ENCODE measurements around the gene AMZ1. TPM values are rescaled to one million over a fixed set of nuclear protein-coding genes. Genes with fewer than 3 reads are reported as not detected.

AMZ1 gene
- total and polyA plus RNA-seq, 2 experiments from 2014 or later = 3.4 to 5.9 TPM

DNA sequence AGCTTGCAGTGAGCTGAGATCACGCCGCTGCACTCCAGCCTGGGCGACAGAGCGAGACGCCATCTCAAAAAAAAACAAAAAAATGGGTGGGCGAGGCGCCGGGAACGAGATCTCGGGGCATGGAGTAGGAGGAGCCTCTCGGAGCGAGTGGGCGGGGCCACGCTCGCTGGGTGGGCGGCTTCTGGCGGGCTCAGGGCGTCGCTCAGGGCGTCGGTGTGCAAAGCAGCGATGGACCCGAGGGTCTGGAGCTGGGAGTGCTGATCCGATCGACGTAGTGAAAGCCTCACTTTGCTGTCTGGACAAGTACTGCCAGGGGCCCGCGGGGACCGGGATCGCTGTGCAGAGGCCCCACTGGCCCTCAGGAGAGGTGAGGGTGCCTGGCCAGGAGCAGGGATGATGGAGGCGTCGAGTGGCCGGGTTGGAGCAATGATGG, 22.6 kb upstream of the AMZ1 start:
- no peaks in the 10 kb centered on the region for H3K79me2 ChIP-seq (ENCODE audit: insufficient read depth)
- no peaks in the 10 kb centered on the region for H4K20me1 ChIP-seq (ENCODE audit: insufficient read depth)
- H3K4me3 ChIP-seq = no peak overlapping the region
- WGBS, 2 experiments (ENCODE audit: low coverage in 1 of 2, low lambda C conversion rate in 2 of 2, missing lambda C conversion rate in 2 of 2) = 44 to 47% methylated on average over 26 to 33 of the region's 33 CpGs
- no peaks in the 10 kb centered on the region for H3K27me3 ChIP-seq (replicated peaks; ENCODE audit: insufficient read depth)
- no peaks in the 10 kb centered on the region for H3K36me3 ChIP-seq (ENCODE audit: low read depth)
- no peaks in the 10 kb centered on the region for H3K9me3 ChIP-seq (ENCODE audit: low read depth)
- no peak for TF ChIP-seq EZH2phosphoT487 (IDR thresholded peaks at IDR 0.05; ENCODE audit: insufficient read depth, low read depth)
- no peak for TF ChIP-seq EZH2 (IDR thresholded peaks at IDR 0.05; ENCODE audit: insufficient read depth, poor library complexity, severe bottlenecking)
- no peak overlapping the region for H3K9ac ChIP-seq
- no peaks in the 10 kb centered on the region for H3K9me2 ChIP-seq (ENCODE audit: insufficient read depth)
- H3K4me2 ChIP-seq (ENCODE audit: unreplicated experiment) = no peak overlapping the region
- in situ Hi-C loops (cut with MboI) = no loop called here
- no peak overlapping the region for H2AFZ ChIP-seq
- H3F3A ChIP-seq (ENCODE audit: insufficient read depth) = no peaks in the 10 kb centered on the region
- DNase-seq = no peak
- no peak overlapping the region for H3K27ac ChIP-seq
- H3K4me1 ChIP-seq (ENCODE audit: insufficient read depth) = no peaks in the 10 kb centered on the region

DNA sequence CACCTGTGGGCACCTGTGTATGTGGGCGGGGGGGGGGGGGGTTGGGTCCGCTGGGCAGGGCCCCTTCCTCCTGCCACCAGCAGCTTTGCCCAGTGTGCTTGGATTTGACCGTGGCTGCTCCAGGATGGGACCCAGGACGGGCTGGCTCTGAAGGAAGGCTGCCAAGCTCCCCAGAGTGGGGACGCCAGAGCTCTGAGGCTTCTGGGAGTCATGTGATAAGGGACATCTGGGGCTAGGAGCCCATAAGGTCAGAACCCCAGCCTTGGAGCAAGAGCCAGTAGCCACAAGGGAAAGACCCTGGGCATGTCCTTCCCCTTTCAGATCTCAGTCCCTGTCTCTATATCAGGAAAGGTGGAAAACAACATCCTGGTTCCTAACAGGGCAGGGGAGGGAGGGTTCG, 21.8 kb upstream of the AMZ1 start:
- no peak overlapping the region for H3K27ac ChIP-seq
- H3K9me2 ChIP-seq (ENCODE audit: insufficient read depth) = no peaks in the 10 kb centered on the region
- no peaks in the 10 kb centered on the region for H4K20me1 ChIP-seq (ENCODE audit: insufficient read depth)
- H3K36me3 ChIP-seq (ENCODE audit: low read depth) = no peaks in the 10 kb centered on the region
- no peak for DNase-seq
- H3K9me3 ChIP-seq (ENCODE audit: low read depth) = no peaks in the 10 kb centered on the region
- in situ Hi-C loops (cut with MboI) = no loop called here
- H3F3A ChIP-seq (ENCODE audit: insufficient read depth) = no peaks in the 10 kb centered on the region
- H3K9ac ChIP-seq = no peak overlapping the region
- no peak overlapping the region for H3K4me2 ChIP-seq (ENCODE audit: unreplicated experiment)
- no peak overlapping the region for H3K4me3 ChIP-seq
- H2AFZ ChIP-seq = no peak overlapping the region
- TF ChIP-seq EZH2phosphoT487 (IDR thresholded peaks at IDR 0.05; ENCODE audit: insufficient read depth, low read depth) (no peak), EZH2 (IDR thresholded peaks at IDR 0.05; ENCODE audit: insufficient read depth, poor library complexity, severe bottlenecking) (no peak)
- WGBS, 2 experiments (ENCODE audit: low coverage in 1 of 2, low lambda C conversion rate in 2 of 2, missing lambda C conversion rate in 2 of 2) = 45 to 50% methylated on average over 2 to 5 of the region's 6 CpGs
- H3K4me1 ChIP-seq (ENCODE audit: insufficient read depth) = no peaks in the 10 kb centered on the region
- no peaks in the 10 kb centered on the region for H3K79me2 ChIP-seq (ENCODE audit: insufficient read depth)
- no peaks in the 10 kb centered on the region for H3K27me3 ChIP-seq (replicated peaks; ENCODE audit: insufficient read depth)

DNA sequence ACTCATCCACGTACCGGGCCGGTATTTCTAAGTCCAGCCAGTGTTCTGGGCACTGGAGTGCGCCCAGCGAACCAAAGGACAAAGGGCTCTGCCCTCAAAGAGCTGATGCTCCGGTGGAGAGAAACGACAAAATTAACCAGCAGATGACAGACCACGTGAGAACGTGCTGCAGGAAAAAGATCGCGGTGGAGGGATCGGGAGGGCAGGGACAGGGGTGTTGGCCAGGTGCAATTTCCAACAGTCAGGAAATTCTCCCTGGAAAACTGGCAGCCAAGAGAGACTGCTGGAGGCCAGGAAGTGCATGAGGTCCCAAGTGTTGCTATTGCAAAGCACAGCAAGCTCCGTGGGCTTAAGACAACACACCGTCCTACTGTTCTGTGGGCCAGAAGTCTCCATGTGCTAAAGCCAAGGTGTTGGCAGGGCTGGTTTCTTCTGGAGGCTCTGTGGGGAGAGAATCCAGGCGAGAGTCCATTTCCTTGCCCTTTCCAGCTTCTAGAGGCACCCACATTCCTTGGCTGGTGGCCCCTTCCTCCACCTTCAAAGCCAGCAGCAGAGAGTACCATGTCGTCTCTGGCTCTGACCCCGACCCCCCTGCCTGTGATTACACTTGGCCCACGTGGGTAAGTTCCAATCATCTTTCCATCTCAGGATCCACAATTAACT, 21.3 kb upstream of the AMZ1 start:
- Histone ChIP-seq H4K20me1 (ENCODE audit: insufficient read depth) (no peaks in the 10 kb centered on the region), H3K9me3 (ENCODE audit: low read depth) (no peaks in the 10 kb centered on the region), H3K9me2 (ENCODE audit: insufficient read depth) (no peaks in the 10 kb centered on the region), H3K9ac (no peak overlapping the region), H3K36me3 (ENCODE audit: low read depth) (no peaks in the 10 kb centered on the region), H3K4me1 (ENCODE audit: insufficient read depth) (no peaks in the 10 kb centered on the region), H3K27ac (no peak overlapping the region), H3K4me3 (no peak overlapping the region), H3F3A (ENCODE audit: insufficient read depth) (no peaks in the 10 kb centered on the region), H3K27me3 (replicated peaks; ENCODE audit: insufficient read depth) (no peaks in the 10 kb centered on the region), H3K79me2 (ENCODE audit: insufficient read depth) (no peaks in the 10 kb centered on the region), H3K4me2 (ENCODE audit: unreplicated experiment) (no peak overlapping the region), H2AFZ (no peak overlapping the region)
- TF ChIP-seq EZH2 (IDR thresholded peaks at IDR 0.05; ENCODE audit: insufficient read depth, poor library complexity, severe bottlenecking) (no peak), EZH2phosphoT487 (IDR thresholded peaks at IDR 0.05; ENCODE audit: insufficient read depth, low read depth) (no peak)
- no peak for DNase-seq
- 47 to 55% methylated on average over 13 to 18 of the region's 18 CpGs for WGBS, 2 experiments (ENCODE audit: low coverage in 1 of 2, low lambda C conversion rate in 2 of 2, missing lambda C conversion rate in 2 of 2)
- in situ Hi-C loops (cut with MboI) = no loop called here

DNA sequence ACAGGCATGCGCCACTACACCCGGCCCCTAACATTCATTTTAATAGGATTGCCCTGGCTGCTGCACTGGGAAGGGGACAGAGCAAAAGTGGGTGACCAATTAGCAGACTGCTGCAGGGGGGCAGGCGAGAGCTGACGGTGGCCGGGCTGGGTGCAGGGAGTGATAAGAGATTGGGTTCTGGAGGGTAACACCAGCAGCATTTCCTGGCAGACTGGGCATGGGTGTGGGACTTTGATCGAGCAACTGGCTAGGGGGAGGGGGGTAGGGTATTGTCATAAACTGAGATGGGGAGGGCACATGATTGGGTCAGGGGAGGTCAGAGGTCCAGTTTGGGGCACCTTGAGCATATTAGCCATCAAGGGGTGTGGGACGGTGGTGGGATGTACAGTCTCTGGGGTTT, 20.2 kb upstream of the AMZ1 start:
- in situ Hi-C loops (cut with MboI) = no loop called here
- no peaks in the 10 kb centered on the region for H3K79me2 ChIP-seq (ENCODE audit: insufficient read depth)
- TF ChIP-seq EZH2phosphoT487 (IDR thresholded peaks at IDR 0.05; ENCODE audit: insufficient read depth, low read depth) = no peak
- no peak for TF ChIP-seq EZH2 (IDR thresholded peaks at IDR 0.05; ENCODE audit: insufficient read depth, poor library complexity, severe bottlenecking)
- no peak overlapping the region for H2AFZ ChIP-seq
- 46 to 59% methylated on average over 6 to 7 of the region's 7 CpGs for WGBS, 2 experiments (ENCODE audit: low coverage in 1 of 2, low lambda C conversion rate in 2 of 2, missing lambda C conversion rate in 2 of 2)
- no peaks in the 10 kb centered on the region for H3K4me1 ChIP-seq (ENCODE audit: insufficient read depth)
- H3K4me3 ChIP-seq = no peak overlapping the region
- no peaks in the 10 kb centered on the region for H3K9me2 ChIP-seq (ENCODE audit: insufficient read depth)
- no peak overlapping the region for H3K27ac ChIP-seq
- H3K36me3 ChIP-seq (ENCODE audit: low read depth) = no peaks in the 10 kb centered on the region
- H3K4me2 ChIP-seq (ENCODE audit: unreplicated experiment) = no peak overlapping the region
- no peaks in the 10 kb centered on the region for H4K20me1 ChIP-seq (ENCODE audit: insufficient read depth)
- H3K9ac ChIP-seq = no peak overlapping the region
- DNase-seq = no peak
- no peaks in the 10 kb centered on the region for H3K9me3 ChIP-seq (ENCODE audit: low read depth)
- H3K27me3 ChIP-seq (replicated peaks; ENCODE audit: insufficient read depth) = no peaks in the 10 kb centered on the region
- H3F3A ChIP-seq (ENCODE audit: insufficient read depth) = no peaks in the 10 kb centered on the region
